OCI-LY7 (cell line): ENCODE data around the gene DNAJC8. TPM values are rescaled to one million over a fixed set of nuclear protein-coding genes. Genes with fewer than 3 reads are reported as not detected.

Experiments
- BruUV-seq: library from RNA; stranded (reverse); fragments of 400-500 nt; replicated peaks from 2 replicates; lab custom pipeline; 2021; lab: Mats Ljungman, UMichigan
- CTCF ChIA-PET: fragments of 300-600 bp; sonication (Branson Sonifier 250); formaldehyde crosslinking; loops from one replicate; lab custom pipeline; 2022; ENCODE audit warnings: antibody characterized with exemption; ENCODE audit not compliant: unreplicated experiment; lab: Charles Lee
- POLR2A ChIA-PET: fragments of 300-600 bp; sonication (Branson Sonifier 250); formaldehyde crosslinking; loops from one replicate; lab custom pipeline; 2022; ENCODE audit warnings: antibody characterized with exemption; lab: Charles Lee
- DNase-seq: peaks from one replicate; pipeline ENCODE4 v3.0.0-alpha.2; 2015; ENCODE audit warnings: low spot score
- H2AFZ ChIP-seq: fragments of 200-600 bp; sonication (generic), shearing (Covaris generic); 2 replicates; pipeline ENCODE4 v1.6.1; 2014; ENCODE audit warnings: mild to moderate bottlenecking, antibody characterized with exemption, low read length, moderate library complexity
- H3K27ac ChIP-seq: fragments of 200-600 bp; sonication (generic); 2 replicates; pipeline ENCODE4 v1.5.1; 2014; ENCODE audit warnings: mixed run types, low read depth, mild to moderate bottlenecking, moderate library complexity, low read length, inconsistent platforms; ENCODE audit not compliant: poor library complexity, severe bottlenecking
- H3K36me3 ChIP-seq: fragments of 200-600 bp; sonication (generic); 2 replicates; pipeline ENCODE4 v1.6.1; 2014; ENCODE audit warnings: mild to moderate bottlenecking, antibody characterized with exemption, low read length, moderate library complexity, mixed read lengths; ENCODE audit not compliant: insufficient read depth
- H3K4me1 ChIP-seq: fragments of 200-600 bp; sonication (generic); 2 replicates; pipeline ENCODE4 v1.5.1; 2014; ENCODE audit warnings: mild to moderate bottlenecking, low read length; ENCODE audit not compliant: insufficient read depth, poor library complexity, severe bottlenecking
- H3K4me2 ChIP-seq: fragments of 200-600 bp; sonication (generic); 2 replicates; pipeline ENCODE4 v1.6.1; 2014; ENCODE audit warnings: mild to moderate bottlenecking, low read length
- H3K4me3 ChIP-seq: fragments of 200-600 bp; sonication (generic); 2 replicates; pipeline ENCODE4 v1.5.1; 2014; ENCODE audit warnings: mild to moderate bottlenecking, low read depth, low read length; ENCODE audit not compliant: poor library complexity, severe bottlenecking
- H3K79me2 ChIP-seq: fragments of 200-600 bp; sonication (generic); 2 replicates; pipeline ENCODE4 v1.6.1; 2016; ENCODE audit warnings: low read depth, mild to moderate bottlenecking, low read length, moderate library complexity, mixed read lengths; ENCODE audit not compliant: insufficient read depth
- H3K9me2 ChIP-seq: fragments of 200-600 bp; sonication (generic); 2 replicates; pipeline ENCODE4 v1.6.1; 2016; ENCODE audit warnings: mild to moderate bottlenecking, low read length, mixed read lengths; ENCODE audit not compliant: insufficient read depth
- H3K9me3 ChIP-seq: fragments of 200-600 bp; sonication (generic); 2 replicates; pipeline ENCODE4 v1.6.1; 2014; ENCODE audit warnings: mild to moderate bottlenecking, mixed run types, low read length, mixed read lengths
- H4K20me1 ChIP-seq: fragments of 200-600 bp; sonication (generic); 2 replicates; pipeline ENCODE4 v1.6.1; 2014; ENCODE audit warnings: mild to moderate bottlenecking, antibody characterized with exemption, low read length, moderate library complexity, mixed read lengths; ENCODE audit not compliant: insufficient read depth
- EZH2phosphoT487 ChIP-seq: fragments of 200-600 bp; sonication (generic); IDR thresholded peaks from 2 replicates; pipeline ENCODE4 v1.6.1; 2018; ENCODE audit warnings: low read depth, borderline replicate concordance, mild to moderate bottlenecking, mixed run types, antibody characterized with exemption, low read length, moderate library complexity, mixed read lengths
- intact Hi-C: fragments of 100-400 bp; cut with micrococcal nuclease; formaldehyde crosslinking; loops from one replicate; pipeline ENCODE4 v1.10.0; 2022; ENCODE audit not compliant: unreplicated experiment
- total RNA-seq, 2 experiments: library from RNA; depleted of rRNA in 1 of 2; stranded (reverse); fragments of >200 nt in 1 of 2; shearing (Covaris generic) in 1 of 2; gene quantifications; 2 replicates each; pipeline ENCODE4 v1.2.3, GENCODE V29; 2014 to 2022
- TF ChIP-seq, protein P1 (sequence below): fragments of 200-600 bp; sonication (generic); conservative IDR thresholded peaks from 2 replicates; pipeline ENCODE4 v1.5.1; 2014; ENCODE audit warnings: mild to moderate bottlenecking, antibody characterized with exemption, low read length, moderate library complexity, mixed read lengths

The DNAJC8 gene
- total RNA-seq, 2 experiments from 2014 or later: 71.1 to 121 TPM

DNA sequence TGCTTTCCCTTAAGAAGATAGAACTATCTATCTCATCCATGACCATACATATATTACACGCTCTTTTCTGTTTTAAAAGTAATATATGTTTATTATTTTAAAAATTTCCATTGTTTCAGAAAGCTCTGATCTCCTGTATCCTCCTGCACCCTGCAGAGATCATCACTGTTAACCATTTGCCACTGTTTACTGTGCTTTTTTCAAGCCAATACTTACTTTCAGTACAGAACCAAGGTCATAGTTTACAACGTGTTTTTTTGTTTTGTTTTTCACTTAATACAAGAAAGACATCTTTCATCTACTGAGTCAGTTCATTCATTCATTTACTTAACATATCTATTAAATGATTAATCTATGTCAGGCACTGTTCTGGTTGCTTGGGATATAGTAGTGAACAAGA lies 36.7 kb upstream of the DNAJC8 start:
- H3K36me3 ChIP-seq: peaks cover 31% of the 10 kb centered on the region
- H3K4me2 ChIP-seq: no peak overlapping the region
- H3K4me3 ChIP-seq: no peak overlapping the region
- no peaks in the 10 kb centered on the region for H3K9me2 ChIP-seq
- intact Hi-C loops: no loop called here
- H3K27ac ChIP-seq: no peak overlapping the region
- POLR2A ChIA-PET: interaction anchor here (0.7 to 1.1 kb wide), 3 partner anchors 9 to 192 kb away, joined by 3 to 4 read pairs (median 3); no protein-coding TSS in a partner anchor
- H2AFZ ChIP-seq: no peak overlapping the region
- DNase-seq: no peak
- peaks cover 20% of the 10 kb centered on the region; the same call in 1 of the 2 replicates for H3K79me2 ChIP-seq
- H4K20me1 ChIP-seq: peaks cover 6% of the 10 kb centered on the region; the same call in 1 of the 2 replicates
- CTCF ChIA-PET: no interaction called here
- no peaks in the 10 kb centered on the region for H3K4me1 ChIP-seq
- BruUV-seq: no TSS peak
- TF ChIP-seq EZH2phosphoT487: no peak
- TF ChIP-seq, protein P1, sequence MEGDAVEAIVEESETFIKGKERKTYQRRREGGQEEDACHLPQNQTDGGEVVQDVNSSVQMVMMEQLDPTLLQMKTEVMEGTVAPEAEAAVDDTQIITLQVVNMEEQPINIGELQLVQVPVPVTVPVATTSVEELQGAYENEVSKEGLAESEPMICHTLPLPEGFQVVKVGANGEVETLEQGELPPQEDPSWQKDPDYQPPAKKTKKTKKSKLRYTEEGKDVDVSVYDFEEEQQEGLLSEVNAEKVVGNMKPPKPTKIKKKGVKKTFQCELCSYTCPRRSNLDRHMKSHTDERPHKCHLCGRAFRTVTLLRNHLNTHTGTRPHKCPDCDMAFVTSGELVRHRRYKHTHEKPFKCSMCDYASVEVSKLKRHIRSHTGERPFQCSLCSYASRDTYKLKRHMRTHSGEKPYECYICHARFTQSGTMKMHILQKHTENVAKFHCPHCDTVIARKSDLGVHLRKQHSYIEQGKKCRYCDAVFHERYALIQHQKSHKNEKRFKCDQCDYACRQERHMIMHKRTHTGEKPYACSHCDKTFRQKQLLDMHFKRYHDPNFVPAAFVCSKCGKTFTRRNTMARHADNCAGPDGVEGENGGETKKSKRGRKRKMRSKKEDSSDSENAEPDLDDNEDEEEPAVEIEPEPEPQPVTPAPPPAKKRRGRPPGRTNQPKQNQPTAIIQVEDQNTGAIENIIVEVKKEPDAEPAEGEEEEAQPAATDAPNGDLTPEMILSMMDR: no peak
- no peaks in the 10 kb centered on the region for H3K9me3 ChIP-seq

DNA sequence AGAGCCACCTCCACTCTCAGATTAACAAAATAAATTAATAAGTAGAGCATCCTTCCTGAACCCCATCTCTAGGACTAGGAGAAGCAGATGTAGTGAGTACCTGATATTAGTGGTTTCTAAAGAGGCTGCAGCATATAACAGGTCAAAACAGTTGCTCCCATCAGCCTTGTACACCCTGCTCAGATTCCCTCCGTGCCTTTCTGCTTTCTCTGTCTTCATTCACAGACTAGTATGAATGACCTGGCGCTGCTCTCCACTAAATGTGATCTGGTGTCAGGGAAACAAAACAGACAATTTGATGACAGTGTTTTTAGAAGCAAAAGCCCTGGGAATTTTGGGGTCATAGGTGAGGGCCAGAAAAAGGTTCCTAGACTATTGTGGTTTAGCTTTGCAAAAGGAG lies 34.8 kb upstream of the DNAJC8 start:
- CTCF ChIA-PET: interaction anchor here (0.5 to 1.4 kb wide), 2 partner anchors 19 to 697 kb away, joined by 3 read pairs; no protein-coding TSS in a partner anchor
- no peaks in the 10 kb centered on the region for H3K9me2 ChIP-seq
- H3K4me1 ChIP-seq: no peaks in the 10 kb centered on the region
- H3K9me3 ChIP-seq: no peaks in the 10 kb centered on the region
- BruUV-seq: no TSS peak
- H3K27ac ChIP-seq: no peak overlapping the region
- no peak for DNase-seq
- intact Hi-C loops: no loop called here
- H4K20me1 ChIP-seq: peaks cover 6% of the 10 kb centered on the region; the same call in 1 of the 2 replicates
- H3K4me3 ChIP-seq: no peak overlapping the region
- H2AFZ ChIP-seq: no peak overlapping the region
- H3K4me2 ChIP-seq: no peak overlapping the region
- peaks cover 15% of the 10 kb centered on the region; the same call in 1 of the 2 replicates for H3K36me3 ChIP-seq
- POLR2A ChIA-PET: interaction anchor here (5.0 kb wide), 1 partner anchor 18 kb away, joined by 27 read pairs; no protein-coding TSS in a partner anchor
- no peak for TF ChIP-seq EZH2phosphoT487
- TF ChIP-seq, protein P1: no peak
- H3K79me2 ChIP-seq: peaks cover 32% of the 10 kb centered on the region; the same call in 1 of the 2 replicates

DNA sequence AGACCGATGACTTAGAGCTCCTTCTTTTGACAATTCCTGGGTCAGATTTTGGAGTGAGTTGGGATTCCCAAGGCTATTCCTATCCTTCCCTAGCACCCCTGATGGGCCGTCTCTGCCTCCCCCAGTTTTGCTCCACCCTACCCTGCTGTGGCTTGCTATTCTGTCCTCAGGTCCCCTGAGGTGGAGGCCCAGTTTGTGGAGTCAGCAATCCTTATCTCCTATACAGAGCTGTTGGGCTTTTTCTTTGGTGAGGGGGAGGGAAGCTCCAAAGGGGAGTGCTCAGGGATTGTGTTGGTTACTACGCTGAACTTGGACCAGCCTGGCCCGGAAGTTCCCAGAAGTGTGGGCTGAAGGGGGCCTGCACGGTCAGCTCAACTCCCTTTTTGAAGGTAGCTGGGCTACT lies 34.1 kb upstream of the DNAJC8 start:
- Histone ChIP-seq H2AFZ (no peak overlapping the region), H3K4me2 (no peak overlapping the region), H3K9me2 (no peaks in the 10 kb centered on the region), H3K4me3 (no peak overlapping the region), H3K27ac (no peak overlapping the region), H3K79me2 (peaks cover 36% of the 10 kb centered on the region; the same call in 1 of the 2 replicates), H3K36me3 (peaks cover 12% of the 10 kb centered on the region; the same call in 1 of the 2 replicates), H3K9me3 (no peaks in the 10 kb centered on the region), H4K20me1 (peaks cover 6% of the 10 kb centered on the region; the same call in 1 of the 2 replicates), H3K4me1 (peaks cover 2% of the 10 kb centered on the region)
- BruUV-seq: no TSS peak
- intact Hi-C loops: no loop called here
- TF ChIP-seq, protein P1: no peak
- no peak for TF ChIP-seq EZH2phosphoT487
- ChIA-PET CTCF (interaction anchor here (0.5 to 1.4 kb wide), 3 partner anchors 17 to 34 kb away, joined by 3 to 4 read pairs (median 3); no protein-coding TSS in a partner anchor), POLR2A (interaction anchor here (0.6 to 5.0 kb wide), 7 partner anchors 18 to 314 kb away, joined by 3 to 27 read pairs (median 3); partner anchors contain the start of gene ATP5IF1)
- no peak for DNase-seq
